HG02571 (cell line): ENCODE measurements around the gene TNIK.
"Not testable (repeated sequence)": the region's sequence is repeated elsewhere in the genome, so short reads cannot be mapped to it uniquely, and the experiment has no call there.

Source experiments
- ATAC-seq: cut with Tn5 transposase; IDR thresholded peaks from one replicate; pipeline ENCODE4 v1.9.1; 2021; ENCODE audit warnings: mild to moderate bottlenecking, moderate library complexity; ENCODE audit not compliant: unreplicated experiment

Gene TNIK

GRCh38 chr3:171446801-171447578, 13.2 kb downstream of the TNIK start:
- ATAC-seq, result no peak

DNA sequence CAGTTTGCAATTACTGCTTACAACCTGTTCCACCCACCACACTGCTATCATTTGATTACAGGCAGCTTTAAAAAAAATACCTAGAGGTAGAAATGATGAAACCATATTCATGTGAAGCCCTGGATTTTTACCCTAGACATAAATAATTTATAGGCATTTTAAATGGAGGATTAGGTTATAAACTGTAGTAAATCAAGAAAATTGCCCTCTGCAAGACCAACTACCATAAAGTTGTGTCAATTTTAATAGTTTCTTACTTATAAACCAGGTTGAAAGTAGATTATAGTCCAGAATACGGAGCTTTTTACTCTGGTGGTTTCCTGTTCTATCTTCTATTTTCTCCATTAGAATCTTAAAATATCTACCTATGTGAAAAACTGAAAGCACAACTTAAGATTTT, 13.9 kb downstream of the TNIK start:
- no peak for ATAC-seq

- ATAC-seq, result no peak
Measured at GRCh38 chr3:171445620-171446204, 14.5 kb downstream of the TNIK start.

- no peak for ATAC-seq
Measured at GRCh38 chr3:171444001-171444690, 16.1 kb downstream of the TNIK start.

DNA sequence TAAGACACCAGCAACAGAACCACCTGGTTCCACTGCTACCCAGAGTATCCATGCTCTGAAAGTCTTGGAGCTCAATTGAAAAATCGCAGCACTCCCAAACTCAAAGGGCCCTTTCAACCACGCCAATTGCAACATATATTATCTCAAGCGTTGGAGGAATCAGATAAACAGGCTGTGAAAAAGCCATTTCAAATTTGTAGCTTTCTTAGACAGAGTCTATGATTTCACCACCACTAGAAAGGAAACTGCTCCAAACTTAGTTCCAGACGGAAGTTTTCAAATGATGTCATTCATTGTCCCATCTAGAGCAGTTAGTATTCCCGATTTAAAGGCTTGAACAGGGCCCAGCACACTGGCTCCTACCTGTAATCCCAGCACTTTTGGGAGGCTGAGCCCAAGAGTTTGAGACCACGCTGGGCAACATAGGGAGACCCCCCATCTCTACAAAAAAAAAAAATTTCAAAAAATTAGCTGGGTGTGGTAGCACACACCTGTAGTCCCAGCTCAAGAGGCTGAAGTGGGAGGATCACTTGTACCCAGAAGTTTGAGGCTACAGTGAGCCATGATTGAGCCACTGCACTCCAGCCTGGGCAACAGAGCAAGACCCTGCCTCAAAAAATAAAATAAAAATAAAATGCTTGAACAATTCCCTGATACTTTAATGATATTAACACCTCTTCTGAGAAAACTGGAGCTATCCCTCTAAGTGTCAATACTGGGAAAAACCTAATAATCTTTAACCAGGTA, 16.8 kb downstream of the TNIK start:
- no peak for ATAC-seq

- ATAC-seq, result no peak
Measured at GRCh38 chr3:171442184-171442583, 18.0 kb downstream of the TNIK start.

DNA sequence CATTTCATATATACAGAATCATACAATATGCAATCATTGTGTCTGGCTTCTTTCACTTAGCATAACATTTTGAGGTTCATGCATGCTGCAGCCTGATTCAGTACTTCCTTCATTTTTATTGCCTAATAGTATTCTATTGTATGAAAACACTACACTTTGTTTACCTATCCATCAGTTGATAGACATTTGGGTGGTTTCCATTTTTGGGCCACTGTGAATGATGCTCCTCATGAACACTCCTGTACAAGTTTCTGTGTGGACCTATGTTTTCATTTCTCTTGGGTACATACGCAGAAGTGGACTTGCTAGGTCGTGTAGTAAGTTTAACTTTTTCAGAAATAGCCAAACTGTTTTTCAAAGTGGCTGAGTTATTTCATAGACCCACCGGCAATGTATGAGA, 18.8 kb downstream of the TNIK start:
- ATAC-seq, result no peak

- no peak for ATAC-seq
Measured at GRCh38 chr3:171439996-171440395, 20.2 kb downstream of the TNIK start.

GRCh38 chr3:171437115-171437756, 23.0 kb downstream of the TNIK start:
- ATAC-seq, result no peak

DNA sequence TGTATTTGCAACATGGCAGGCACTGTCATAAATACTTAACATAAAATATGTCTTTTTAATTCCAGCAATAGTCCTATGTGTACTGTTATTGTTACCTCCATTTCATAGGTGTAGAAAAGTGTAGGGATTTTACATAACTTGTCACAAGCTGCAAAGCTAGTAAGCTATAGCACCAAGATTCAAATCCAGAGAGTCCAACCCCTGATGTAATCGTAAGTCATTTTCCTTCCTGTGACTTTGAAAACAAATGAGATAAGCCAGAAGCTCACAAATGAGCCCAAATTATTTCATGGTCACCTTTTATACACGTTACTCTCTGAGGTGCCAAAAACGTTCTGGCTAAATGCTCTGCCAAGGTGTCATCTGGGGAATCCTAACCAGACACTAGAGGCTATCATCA, 23.8 kb downstream of the TNIK start:
- ATAC-seq, result no peak

DNA sequence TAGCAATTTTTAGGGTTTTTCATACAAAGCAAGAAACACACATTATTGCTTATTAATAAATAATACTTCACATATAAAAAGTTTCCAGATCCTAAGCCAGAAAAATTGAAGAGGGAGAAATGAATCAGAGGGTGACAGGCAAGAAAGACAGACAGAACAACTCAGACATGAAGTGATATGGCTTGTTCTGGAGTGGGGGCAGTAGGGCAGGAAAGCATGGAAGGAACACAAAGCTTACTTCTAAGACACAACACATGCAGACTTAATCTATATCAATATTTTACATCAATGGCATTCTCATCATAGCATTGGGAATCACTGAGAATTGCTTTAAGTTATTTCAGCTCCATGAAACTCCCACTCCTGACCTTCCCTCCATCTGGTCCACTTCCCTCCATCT, 24.4 kb downstream of the TNIK start:
- no peak for ATAC-seq

DNA sequence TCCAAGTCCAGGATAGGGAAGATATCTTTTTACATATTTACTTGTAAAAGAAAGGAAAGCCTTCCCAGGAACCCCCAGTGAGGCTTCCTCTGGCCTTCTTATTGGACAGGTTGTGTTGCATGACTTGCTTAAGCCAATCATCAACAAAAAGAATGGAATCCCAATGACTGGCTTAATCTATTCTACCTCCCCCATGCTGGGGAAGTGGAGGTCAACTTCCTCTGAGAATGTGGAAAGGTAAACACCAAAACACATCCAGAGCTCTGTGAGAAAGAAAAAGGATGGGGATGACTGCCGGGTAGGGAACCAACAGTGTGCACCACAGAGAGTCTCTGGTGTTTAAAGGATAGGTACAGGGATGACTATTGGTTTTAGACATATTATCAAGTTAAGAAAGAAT, 25.1 kb downstream of the TNIK start:
- ATAC-seq, result no peak

DNA sequence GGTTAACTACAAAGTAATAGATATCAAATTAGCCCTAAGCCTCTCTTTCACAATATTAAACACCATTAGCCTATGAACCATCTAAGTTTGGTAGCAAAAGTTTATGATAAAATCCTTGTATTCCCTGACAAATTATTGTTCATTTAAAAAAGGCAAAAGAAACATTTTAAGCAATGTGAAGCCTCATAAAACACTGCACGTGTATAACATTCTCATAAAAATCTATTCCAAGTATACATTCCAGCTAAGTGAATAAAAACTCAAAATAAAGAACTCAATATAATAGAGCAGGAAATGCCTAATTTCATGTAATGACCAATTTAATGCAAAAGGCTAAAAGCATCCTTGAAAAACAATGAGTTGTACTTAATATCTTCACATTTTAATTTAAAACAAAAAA, 27.7 kb downstream of the TNIK start:
- ATAC-seq, result no peak

GRCh38 chr3:171431550-171431949, 28.7 kb downstream of the TNIK start:
- no peak for ATAC-seq

DNA sequence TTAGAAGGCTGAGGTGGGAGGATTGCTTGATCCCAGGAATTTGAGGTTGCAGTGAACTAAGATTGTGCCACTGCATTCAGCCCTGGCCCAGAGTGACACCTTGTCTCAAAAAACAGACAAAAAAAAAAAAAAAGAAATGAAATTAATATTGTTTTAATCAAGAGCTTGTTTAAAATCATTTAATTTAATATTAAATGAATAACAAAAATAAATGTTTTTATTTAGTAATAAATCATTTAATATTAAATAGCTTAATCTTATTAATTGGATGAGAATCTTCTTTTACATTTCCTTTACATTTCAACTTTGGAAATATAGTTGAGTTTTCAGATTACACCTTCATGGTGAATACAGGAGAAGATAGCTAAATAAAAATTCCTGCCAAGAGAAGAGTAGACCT, 29.7 kb downstream of the TNIK start:
- ATAC-seq, result no peak

DNA sequence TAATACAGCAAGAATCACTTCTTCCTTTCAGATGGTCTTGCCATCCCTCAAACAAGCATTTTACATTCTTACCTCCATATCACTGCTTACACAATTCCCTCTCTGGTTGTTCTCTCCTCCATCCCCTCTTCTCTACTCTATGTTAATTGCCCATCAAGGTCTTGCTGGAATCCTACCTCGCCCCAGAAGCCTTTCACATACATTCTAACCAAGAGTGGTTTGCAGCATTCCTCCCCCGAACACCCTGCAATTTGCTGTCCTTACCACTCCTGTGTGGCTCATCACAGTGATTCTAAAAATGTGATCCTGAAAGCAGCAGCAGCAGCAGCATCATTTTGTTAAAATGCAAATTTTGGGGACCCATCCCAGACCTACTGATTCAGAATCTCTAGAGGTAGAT, 30.6 kb downstream of the TNIK start:
- no peak for ATAC-seq

GRCh38 chr3:171428892-171429291, 31.3 kb downstream of the TNIK start:
- ATAC-seq, result no peak

GRCh38 chr3:171428321-171428787, 31.9 kb downstream of the TNIK start:
- ATAC-seq, result no peak

- no peak for ATAC-seq
Measured at GRCh38 chr3:171427771-171428320, 32.4 kb downstream of the TNIK start.

DNA sequence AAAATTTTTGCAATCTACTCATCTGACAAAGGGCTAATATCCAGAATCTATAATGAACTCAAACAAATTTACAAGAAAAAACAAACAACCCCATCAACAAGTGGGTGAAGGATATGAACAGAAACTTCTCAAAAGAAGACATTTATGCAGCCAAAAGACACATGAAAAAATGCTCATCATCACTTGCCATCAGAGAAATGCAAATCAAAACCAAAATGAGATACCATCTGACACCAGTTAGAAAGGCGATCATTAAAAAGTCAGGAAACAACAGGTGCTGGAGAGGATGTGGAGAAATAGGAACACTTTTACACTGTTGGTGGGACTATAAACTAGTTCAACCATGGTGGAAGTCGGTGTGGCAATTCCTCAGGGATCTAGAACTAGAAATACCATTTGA, 36.1 kb downstream of the TNIK start:
- ATAC-seq, result not testable (repeated sequence)

DNA sequence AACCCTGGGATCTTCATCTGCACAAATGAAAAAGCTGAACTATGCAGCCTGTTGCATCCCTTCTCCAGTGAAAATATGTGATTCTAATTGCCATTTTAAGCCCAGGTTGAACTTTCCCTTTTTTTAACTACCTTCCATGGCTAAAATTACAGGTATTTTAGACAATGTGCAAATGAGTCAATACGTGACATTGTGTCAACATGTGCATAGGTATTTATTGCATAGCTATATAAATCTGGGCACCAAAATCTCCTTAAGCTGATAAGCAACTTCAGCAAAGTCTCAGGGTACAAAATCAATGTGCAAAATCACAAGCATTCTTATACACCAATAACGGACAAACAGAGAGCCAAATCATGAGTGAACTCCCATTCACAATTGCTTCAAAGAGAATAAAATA, 37.4 kb downstream of the TNIK start:
- ATAC-seq, result not testable (repeated sequence)
